GM06990 (cell line): ENCODE results near the gene SST.

Experiments
- DNase-seq: peaks from one replicate; pipeline ENCODE4 v3.0.0-alpha.2; 2011; ENCODE audit not compliant: insufficient read length; ENCODE audit errors: extremely low read depth
- H3K27me3 ChIP-seq: replicated peaks from 2 replicates; pipeline ENCODE4 v1.6.0; 2011; ENCODE audit warnings: low read length; ENCODE audit not compliant: control insufficient read depth, insufficient read depth
- H3K36me3 ChIP-seq: 2 replicates; pipeline ENCODE4 v1.5.1; 2011; ENCODE audit warnings: low read length; ENCODE audit not compliant: control insufficient read depth, insufficient read depth
- H3K4me3 ChIP-seq: replicated peaks from 2 replicates; pipeline ENCODE4 v1.5.1; 2011; ENCODE audit warnings: low read depth, mild to moderate bottlenecking, control low read depth, low read length
- TF ChIP-seq, protein P1 (sequence below): IDR thresholded peaks from 2 replicates; pipeline ENCODE4 v1.5.1; 2011; ENCODE audit warnings: low read length, control low read depth, mild to moderate bottlenecking, inconsistent platforms; ENCODE audit not compliant: insufficient read depth, poor library complexity, severe bottlenecking

SST gene

DNA sequence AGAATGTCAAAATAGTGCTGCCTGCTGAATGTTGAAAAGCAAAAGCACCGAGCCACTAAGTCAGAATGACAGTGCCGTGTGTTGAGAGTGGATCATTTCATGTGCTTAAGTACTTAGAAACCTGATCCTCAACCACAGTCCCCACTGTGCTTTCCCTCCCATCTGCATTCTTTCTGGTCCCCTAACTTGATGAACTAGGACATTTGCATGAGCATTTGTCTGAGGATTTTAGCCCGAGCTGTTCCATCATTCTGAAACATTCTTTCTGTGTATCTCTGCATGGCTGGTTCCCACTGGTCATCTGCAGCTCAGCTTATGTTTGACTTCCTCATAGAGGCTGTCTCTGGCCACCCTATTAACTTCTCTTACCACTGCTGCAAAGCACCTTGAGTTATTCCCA lies 42.0 kb downstream of the SST start:
- Histone ChIP-seq H3K4me3 (no peak overlapping the region), H3K36me3 (no peaks in the 10 kb centered on the region), H3K27me3 (peaks cover 1% of the 10 kb centered on the region)
- TF ChIP-seq, protein P1, sequence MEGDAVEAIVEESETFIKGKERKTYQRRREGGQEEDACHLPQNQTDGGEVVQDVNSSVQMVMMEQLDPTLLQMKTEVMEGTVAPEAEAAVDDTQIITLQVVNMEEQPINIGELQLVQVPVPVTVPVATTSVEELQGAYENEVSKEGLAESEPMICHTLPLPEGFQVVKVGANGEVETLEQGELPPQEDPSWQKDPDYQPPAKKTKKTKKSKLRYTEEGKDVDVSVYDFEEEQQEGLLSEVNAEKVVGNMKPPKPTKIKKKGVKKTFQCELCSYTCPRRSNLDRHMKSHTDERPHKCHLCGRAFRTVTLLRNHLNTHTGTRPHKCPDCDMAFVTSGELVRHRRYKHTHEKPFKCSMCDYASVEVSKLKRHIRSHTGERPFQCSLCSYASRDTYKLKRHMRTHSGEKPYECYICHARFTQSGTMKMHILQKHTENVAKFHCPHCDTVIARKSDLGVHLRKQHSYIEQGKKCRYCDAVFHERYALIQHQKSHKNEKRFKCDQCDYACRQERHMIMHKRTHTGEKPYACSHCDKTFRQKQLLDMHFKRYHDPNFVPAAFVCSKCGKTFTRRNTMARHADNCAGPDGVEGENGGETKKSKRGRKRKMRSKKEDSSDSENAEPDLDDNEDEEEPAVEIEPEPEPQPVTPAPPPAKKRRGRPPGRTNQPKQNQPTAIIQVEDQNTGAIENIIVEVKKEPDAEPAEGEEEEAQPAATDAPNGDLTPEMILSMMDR = no peak
- no peak for DNase-seq

- no peak for DNase-seq
- TF ChIP-seq, protein P1 = no peak
- Histone ChIP-seq H3K27me3 (peaks cover 1% of the 10 kb centered on the region), H3K4me3 (no peak overlapping the region), H3K36me3 (no peaks in the 10 kb centered on the region)
Observed at GRCh38 chr3:187626581-187626980, 43.6 kb downstream of the SST start.

- DNase-seq = no peak
- Histone ChIP-seq H3K4me3 (no peak overlapping the region), H3K27me3 (peaks cover 1% of the 10 kb centered on the region), H3K36me3 (no peaks in the 10 kb centered on the region)
- TF ChIP-seq, protein P1 = no peak
Observed at GRCh38 chr3:187624588-187624987, 45.6 kb downstream of the SST start.

GRCh38 chr3:187623285-187623814 lies 46.8 kb downstream of the SST start:
- Histone ChIP-seq H3K27me3 (peaks cover 1% of the 10 kb centered on the region), H3K36me3 (no peaks in the 10 kb centered on the region), H3K4me3 (no peak overlapping the region)
- DNase-seq = no peak
- TF ChIP-seq, protein P1 = no peak

GRCh38 chr3:187621881-187622280 lies 48.3 kb downstream of the SST start:
- no peak for DNase-seq
- peaks cover under 1% of the 10 kb centered on the region for H3K27me3 ChIP-seq
- no peaks in the 10 kb centered on the region for H3K36me3 ChIP-seq
- H3K4me3 ChIP-seq = no peak overlapping the region
- TF ChIP-seq, protein P1 = no peak

GRCh38 chr3:187619461-187619860 lies 50.7 kb downstream of the SST start:
- Histone ChIP-seq H3K4me3 (no peak overlapping the region), H3K36me3 (no peaks in the 10 kb centered on the region), H3K27me3 (peaks cover 3% of the 10 kb centered on the region)
- DNase-seq = no peak
- TF ChIP-seq, protein P1 = no peak
